HG03565 (cell line): ENCODE results near the gene COL23A1.
"Not testable (repeated sequence)": the region's sequence is repeated elsewhere in the genome, so short reads cannot be mapped to it uniquely, and the experiment has no call there.

Experiments
- ATAC-seq: cut with Tn5 transposase; IDR thresholded peaks from one replicate; pipeline ENCODE4 v1.9.1; 2021; ENCODE audit warnings: mild to moderate bottlenecking, moderate library complexity; ENCODE audit not compliant: unreplicated experiment

Gene COL23A1

DNA sequence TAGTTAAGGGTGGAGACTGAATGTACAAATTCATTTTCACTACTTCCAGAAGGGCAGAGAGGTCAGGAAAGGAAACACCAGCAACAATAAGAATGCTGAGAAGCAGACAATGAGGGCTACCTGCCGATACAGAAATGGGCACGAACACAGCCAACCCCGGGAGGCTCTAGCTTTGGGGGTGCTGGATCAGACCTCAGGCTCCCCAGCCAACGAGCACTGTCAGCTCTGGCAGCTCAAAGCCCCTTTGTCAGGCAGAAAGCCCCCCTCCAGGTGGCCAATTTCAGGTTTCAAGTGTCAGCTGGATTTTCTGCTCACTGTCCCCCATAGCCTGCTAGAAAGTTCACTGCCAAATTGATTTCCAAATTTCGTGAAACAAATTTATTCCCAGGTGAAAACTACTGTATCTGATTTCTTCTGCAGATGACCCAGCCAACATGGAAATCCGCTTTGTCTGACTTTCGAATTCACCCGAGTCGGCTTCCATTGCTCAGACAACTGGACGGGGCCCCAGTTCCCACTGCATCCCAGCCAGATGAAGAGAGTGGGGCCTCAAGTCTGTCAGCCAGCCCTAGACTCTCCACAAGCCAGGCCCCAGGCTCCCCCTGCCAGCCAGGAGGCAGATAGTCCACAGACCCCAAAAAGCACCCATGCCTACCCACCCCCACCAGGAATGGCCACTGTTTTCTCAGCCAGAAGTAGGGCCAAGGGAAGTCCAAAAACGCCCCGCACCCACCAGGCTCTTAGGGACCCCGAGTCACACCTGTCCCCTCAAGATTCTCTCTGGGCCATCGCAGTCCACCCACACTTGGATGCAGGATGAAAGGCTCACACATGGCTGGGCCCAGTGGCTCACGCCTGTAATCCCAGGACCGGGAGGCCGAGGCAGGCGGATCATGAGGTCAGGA lies 261.1 kb downstream of the COL23A1 start:
- ATAC-seq: no peak

DNA sequence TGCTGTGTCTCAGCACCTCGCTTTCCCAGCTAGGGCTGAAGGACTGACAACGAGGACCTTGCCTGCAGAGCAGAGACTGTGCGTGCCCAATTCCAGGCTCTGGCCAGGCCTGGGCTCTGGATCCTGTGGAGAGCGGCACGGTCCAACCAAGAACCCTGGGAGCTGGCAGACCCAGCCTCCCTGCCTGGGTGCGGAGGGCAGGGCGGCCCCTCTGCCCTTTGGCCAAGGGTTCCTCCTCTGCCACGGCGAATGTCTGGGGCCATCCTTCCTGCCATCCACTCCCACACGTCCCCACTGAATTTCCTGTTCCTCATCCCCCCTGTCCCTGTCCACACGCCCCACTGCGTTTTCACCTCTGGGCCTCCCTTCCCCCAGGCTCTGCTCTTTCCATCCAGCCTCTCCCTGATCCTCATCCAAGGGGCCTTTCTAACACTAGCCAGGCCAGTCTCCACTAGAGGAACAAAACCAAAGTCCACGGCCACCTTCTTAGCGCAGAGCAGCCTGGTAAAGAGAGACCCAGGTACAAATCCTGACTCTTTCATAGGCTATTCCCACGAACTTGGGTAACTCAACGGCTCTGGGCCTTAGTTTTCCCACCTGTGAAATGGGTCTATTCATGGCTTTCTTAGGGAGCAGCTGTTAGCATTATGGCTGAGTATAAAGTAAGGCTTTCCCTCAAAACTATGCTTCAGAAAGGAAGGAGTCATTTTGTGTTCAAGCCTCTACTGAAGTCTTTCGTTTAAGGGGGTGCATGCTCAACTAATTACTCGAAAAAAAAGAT lies 262.1 kb downstream of the COL23A1 start:
- no peak for ATAC-seq

DNA sequence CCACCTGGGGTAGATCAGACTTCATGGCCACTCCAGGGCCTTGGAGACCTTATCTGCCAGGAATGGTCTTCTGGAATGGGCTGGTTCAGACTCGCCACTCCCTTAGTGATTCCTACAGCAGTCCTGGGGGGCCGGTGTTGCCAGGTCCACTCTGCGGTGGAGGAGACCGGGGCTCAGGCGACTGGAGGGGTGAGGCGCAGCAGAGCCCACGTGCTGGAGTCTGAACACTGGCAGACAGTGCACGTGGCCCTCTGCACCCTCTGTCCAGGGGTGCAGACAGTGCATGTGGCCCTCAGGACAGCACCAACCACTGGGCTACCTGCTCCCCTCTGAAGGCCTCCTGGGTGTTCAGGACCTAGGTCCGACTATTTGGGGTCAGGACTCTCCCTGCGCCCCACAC lies 262.7 kb downstream of the COL23A1 start:
- no peak for ATAC-seq

DNA sequence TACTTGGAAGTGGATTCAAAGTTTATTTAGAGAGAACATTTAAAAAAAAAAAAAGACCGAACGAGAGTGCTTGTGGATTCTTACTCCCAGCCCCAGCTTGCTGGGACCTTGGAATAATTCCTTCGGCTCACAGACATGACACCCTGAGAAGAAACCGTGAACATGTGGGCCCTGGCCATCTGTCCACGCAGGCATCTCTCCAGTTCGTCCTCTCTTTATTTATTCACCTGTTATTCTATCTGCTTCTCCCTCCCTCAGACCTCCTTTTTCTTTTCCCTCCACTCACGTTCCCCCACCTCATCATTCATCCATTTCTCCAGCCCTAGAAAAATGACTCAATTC lies 263.8 kb downstream of the COL23A1 start:
- ATAC-seq: no peak

DNA sequence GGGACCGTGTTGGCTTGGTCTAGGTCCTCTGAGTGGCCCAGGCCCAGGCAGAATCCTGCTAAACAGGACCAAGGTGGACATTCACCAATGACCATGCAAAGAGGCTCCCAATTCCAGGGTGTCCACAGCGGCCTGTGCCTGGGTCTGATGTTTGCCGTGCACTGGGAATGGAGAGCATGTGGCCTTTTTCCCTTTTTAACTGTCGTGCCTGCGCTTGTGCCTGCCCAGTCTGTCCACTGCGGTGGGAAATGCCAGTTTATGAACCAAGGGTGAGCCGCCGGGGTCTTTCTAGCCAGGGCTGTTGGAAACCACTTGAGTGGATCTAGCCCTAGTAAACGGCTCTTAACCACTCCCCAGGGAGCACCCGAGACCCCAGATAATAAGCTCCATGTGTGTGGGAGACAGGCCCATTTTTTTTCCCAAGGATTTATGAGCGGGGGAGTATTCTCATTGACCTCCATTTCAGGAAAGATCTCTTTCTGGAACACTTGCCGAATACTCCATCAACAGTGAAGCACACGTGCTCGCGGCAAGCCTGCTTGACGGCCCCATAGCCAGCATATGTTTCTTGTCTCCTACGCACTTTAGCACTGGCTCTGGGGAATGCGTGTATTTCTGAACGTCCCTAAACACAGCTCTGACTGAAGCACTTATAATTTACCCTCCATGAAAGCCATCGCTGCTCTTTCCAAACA lies 264.4 kb downstream of the COL23A1 start:
- ATAC-seq: no peak

DNA sequence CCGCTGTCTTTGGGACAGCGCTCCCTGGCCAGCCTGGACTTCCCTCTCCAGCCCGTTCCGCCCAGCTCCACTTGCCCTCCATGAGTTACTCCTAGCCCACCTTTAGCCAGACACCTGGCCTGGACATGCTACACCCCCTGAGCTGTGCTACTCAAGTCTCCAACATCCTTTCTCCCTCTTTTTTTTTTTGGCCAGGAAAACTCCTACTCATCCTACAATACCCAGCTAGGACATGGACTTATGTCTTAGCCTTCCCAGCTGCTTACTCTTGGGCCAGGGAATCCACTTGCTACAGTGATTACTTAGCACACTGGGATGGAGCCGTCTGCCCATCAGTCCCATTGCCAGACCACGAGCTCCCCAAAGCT lies 264.9 kb downstream of the COL23A1 start:
- no peak for ATAC-seq

DNA sequence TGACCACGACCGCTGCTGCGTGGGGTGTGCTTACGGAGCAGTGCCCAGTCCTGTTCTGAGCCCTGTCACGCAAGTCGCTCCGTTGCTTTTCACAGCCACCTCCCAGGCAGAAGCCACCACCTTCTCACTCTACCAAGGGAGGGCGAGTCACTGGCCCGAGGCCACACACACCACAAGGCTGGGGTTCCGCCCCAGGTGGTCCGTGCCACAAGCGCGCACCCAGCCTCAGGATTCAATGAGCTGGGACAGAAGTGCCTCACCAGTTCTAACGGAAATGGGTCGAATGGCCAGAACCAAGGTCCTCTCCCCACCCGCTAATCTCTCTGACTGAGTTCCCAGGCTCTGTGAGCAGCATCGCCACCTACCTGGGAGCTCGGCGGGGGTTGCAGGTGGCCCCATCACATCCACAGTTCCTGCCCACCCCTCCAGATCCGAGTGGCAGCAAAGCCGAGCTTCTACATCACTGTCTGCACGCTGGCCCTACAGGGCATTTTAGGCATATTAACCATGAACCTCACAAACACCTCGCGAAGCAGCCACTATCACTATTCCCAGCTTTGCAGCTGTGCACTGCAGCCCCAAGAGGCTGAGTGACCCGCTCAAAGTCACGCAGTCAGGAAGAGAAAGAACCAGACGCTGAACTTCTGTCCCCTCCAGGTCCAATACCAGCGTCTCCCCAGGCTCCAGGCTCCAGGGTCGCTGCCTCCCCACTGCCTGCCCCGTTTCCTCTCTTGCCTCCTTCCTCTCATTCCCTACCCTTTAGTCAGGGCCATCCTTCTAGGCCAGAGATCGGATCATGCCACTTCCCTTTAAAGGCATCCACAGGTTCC lies 265.5 kb downstream of the COL23A1 start:
- peak; percentile 64 for ATAC-seq

DNA sequence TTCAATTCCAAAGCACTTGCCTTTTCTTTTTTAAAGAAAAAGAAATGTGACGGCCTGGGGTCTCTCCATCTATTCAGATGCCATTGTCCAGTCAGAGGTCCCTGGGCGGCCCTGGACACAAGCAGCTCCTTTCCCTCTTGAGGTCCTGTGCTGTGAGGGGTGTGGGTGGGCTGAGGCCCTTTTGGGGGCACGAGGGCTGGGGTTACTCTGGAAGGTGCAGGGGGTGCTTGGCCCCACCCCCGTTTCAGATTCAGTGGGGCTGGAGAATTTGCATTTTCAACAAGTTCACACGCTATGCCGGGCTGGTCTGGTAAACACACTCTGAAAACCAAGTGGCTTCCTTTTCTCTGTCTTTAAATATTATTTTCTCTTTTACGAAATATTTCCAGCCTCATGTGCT lies 266.2 kb downstream of the COL23A1 start:
- ATAC-seq: peak; percentile 47

DNA sequence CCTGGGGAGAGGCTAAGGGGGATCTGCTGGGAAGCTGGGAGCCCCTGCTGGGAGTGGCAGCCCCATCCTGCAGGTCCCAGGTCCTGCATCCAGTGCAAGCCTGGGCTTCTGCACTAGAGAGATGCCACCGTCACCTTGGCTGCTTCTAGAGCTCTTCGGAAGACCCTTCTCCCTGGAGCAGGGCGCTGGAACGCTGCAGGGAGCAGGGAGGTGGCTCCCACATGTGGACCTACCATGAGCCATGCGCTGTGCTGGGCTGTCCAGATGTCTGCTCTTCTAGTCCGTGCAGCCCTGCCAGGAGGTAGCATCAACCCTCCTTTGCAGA lies 266.7 kb downstream of the COL23A1 start:
- no peak for ATAC-seq

DNA sequence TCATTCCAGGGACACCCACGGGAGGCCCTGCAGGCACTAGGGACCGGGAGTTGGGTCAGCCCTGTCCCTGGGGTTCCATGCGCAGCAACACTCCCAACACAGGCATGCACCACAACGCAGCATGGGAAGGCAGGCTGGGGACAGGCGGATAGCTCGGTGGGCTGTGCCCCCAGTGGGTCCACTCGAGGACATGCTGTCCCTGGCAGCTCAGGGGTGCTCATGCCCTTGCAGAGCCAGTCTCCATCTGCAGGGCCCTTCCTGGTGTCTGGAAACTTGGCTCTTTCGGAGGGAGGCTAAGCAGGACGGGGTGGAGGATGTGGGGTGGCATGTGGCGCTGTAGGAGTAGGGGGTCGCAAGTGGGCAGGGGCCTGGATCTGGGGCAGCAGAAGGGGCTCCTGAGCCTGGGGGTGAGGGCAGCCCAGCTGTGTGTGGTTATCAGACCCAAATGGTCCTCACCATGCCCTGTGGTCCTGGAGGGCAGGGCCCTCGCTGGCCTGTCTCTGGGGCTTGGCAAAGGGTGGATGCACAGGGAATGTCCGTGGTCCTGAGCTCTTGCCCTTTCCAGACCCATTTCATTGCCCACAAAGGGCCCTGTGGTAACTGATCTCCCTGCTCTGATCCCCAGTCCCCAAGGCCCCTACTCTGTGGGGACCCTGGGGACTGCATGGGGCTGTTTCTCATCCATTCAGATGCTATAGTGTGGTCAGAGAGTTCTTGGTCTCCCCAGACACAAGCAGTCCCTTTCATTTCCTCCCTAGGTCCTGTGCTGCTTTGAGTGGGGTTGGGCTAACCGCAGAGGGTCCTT lies 267.3 kb downstream of the COL23A1 start:
- ATAC-seq: no peak

DNA sequence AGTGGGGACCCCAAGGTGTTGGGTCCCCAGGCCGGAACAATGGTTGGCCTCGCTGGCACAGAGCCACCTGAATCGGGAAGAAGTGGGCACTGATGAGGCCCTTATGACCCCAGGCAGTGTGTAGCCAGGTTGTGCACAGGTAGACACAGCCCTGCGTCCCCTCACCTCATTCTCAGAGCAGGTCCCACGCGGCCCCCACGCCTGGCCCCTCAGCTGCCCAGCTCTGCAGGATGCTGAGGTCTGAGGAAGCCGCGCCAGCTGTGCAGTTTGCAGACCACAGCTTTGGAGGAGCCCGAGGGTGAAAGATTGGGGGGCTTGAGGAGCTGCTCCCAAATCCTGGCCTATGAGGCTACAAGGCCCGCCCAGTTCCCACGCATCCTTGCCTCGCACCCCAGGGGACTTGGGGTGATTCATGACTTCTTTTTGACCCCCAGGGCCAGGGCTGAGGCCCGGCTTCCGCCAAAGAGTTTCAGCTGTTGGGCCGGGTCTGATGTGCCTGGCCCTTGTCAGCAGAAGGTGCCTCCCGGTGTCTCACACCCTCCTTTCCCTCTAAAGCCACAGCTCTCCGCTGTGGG lies 269.8 kb downstream of the COL23A1 start:
- ATAC-seq: no peak

DNA sequence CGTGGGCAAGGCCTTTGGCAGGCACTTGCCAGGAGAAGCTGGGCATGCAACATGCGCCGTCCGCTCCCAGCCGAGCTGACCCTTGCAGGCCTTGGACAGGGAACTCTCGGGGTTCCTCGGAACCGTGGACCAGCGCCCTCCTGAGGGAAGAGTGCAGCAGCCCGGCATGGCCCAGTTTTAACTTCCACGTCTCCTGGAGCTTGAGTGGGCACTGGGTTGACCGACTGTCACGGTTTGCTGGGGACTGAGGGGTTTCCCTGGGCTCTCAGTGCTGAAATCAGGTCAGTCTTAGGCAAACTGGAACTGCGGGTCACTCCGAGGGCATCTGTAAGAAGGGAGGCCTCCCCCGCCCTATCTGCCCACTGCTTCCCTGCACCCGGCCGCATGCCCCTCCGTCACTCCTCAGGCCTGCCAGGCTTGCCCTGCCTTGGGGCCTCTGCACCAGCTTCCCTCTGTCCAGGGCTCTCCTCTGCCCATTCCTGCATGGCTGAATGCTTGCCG lies 270.6 kb downstream of the COL23A1 start:
- no peak for ATAC-seq

DNA sequence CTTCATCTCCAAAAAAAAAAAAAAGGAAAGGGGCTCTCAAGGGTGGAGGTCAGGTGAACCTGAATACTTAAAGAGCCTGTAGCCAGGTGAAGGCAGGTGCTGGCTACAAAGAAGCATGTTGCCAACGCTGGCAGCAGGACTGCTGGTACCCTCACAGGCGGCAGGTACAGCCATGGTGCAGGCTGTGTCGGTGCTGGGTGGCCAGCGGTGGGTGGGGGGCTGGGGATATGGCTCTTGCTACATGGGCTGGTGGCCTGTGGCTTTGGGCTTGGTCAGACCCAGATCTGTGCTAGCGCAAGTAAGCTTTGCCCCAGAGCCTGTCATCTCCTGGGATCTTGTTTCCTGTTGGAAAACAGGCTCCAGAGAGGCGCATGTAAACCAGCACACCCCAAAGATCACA lies 271.3 kb downstream of the COL23A1 start:
- no peak for ATAC-seq

DNA sequence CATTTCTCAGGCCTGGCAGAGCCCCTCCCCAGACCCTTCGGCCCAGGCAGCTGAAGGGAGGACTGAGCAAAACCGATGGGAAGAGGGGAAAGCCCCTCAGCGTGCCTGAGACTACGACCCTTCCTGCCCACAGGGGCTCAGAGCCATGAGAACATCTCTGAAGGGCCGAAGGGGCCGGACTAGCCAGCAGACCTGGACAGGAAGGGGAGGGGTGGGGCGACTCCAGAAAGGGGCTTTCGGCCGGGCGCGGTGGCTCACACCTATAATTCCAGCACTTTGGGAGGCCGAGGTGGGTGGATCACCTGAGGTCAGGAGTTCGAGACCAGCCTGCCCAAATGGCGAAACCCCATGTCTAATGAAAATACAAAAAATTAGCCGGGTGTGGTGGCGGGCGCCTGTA lies 271.8 kb downstream of the COL23A1 start:
- ATAC-seq: no peak

DNA sequence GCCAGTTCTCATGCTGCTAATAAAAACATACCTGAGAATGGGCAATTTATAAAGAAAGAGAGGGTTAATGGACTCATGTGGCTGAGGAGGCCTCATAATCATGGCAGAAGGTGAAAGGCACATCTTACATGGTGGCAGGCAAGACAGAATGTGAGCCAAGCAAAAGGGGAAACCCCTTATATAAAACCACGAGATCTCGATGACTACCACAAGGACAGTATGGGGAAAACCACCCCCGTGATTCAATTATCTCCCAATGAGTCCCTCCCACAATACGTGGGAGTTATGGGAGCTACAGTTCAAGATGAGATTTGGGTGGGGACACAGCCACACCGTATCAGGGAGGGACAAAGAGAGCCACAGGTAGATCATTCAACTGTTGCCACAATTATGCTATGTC lies 272.5 kb downstream of the COL23A1 start:
- ATAC-seq: not testable (repeated sequence)

DNA sequence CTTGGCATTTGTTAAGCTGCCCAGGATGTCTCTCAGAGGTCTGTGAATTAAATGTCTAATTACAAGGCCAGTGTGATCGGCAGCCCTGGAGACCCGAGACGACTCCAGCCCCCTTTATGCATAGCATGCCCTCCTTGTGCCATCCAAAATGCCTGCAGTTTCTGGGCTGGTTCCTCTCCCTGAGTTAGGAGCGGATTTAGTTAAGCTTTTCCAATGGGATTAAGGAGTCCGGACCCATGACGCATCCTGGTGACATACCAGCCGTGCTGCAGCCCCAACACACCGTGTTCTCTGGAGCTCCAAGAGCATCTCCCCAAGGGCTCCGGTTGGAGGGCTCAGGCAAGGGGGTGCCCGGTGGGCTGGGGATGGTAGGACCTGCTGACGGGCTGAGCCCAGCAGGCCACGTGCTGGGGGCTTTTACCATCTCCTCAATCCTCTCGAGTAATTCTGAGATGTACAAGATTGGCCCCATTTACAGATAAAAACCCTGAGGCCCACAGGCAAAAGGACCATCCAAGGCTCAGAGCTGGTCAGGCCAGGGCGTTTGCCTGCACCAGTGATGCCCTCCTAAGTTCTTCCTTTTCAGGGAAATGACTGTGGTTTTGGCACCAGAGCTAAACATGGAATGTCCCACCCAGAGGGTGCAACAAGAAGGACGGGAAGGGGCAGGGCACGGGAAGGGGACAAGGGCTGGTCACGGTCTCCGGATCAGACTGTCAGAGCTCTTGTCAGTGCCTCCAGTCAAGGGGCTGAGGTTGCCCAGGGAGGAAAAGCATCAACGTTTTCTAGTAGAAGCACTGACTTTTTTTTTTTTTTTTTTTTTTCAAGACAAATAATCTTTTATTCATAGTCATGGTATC lies 275.0 kb downstream of the COL23A1 start:
- no peak for ATAC-seq

DNA sequence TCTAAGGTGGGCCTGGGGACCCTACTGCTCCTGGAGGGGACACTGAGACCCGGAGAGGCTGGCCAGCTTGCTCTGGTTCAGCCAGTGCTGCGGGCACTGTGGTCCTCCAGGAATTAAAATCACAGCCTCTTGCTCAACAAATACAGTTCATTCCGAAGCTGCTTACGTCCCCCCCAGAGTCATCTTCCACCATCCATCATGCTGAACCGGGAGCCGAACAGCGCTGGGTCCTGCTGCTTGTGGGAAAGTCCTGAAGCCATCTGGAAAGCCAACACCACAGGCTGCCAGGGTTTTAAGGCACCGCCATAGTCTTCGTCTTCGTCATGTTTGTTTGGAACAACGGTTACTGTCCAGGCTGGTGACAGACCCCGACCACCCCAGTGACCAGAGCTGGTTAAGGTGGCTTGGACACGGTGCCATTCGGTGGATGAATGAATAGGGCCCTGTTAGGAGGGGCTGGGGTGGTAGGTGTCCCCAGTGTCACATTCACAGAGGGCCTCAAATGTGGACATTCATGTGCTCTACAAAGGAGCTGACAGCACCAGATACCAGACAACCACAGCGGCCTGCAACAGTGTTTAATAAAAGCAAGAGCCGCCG lies 276.0 kb downstream of the COL23A1 start:
- ATAC-seq: no peak

DNA sequence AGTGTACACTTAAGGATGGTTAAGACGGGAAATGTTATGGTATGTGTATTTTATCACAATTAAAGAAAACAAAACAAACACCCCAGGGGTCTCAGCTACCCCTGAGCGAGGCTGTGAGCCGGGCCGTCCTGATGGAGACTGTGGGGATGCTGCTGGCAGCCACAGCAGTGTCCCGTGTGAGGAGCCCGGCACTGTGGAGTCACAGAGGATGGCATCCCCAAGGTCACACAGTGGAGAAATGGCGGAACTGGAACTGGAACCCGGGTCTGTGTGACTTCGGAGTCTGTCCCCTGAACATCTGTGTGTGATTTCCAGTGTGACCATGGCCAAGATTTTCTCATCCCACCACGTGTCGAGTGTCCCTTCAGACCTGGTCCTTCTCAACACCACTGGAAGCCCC lies 276.9 kb downstream of the COL23A1 start:
- no peak for ATAC-seq
